ENCODE data around the gene ACTR3C.
A peak's percentile ranks its signal among the peaks of the same experiment; 100 is the strongest.

ACTR3C gene

GRCh38 chr7:150367677-150368095, 44.3 kb upstream of the ACTR3C start:
- Histone ChIP-seq H3K4me1 (ENCODE audit: control insufficient read depth, insufficient read depth, low read length, poor library complexity, severe bottlenecking) (peaks cover 44% of the 10 kb centered on the region), H3K27ac (ENCODE audit: low read depth, low read length, severe bottlenecking) (peak overlapping the region; percentile 98), H3K4me3 (ENCODE audit: extremely low read depth, insufficient read depth, low read length, poor library complexity, severe bottlenecking) (peak overlapping the region; percentile 80), H3K9me3 (ENCODE audit: control insufficient read depth, low read length) (no peaks in the 10 kb centered on the region), H3K36me3 (ENCODE audit: control insufficient read depth, insufficient read depth, low read length) (peaks cover 31% of the 10 kb centered on the region)
- WGBS, 2 experiments (ENCODE audit: insufficient coverage in 2 of 2): 44 to 52% methylated on average over 2 to 4 of the region's 8 CpGs

- Histone ChIP-seq H3K27ac (ENCODE audit: low read depth, low read length, severe bottlenecking) (peak overlapping the region; percentile 70), H3K4me1 (ENCODE audit: control insufficient read depth, insufficient read depth, low read length, poor library complexity, severe bottlenecking) (peaks cover 43% of the 10 kb centered on the region), H3K9me3 (ENCODE audit: control insufficient read depth, low read length) (no peaks in the 10 kb centered on the region), H3K36me3 (ENCODE audit: control insufficient read depth, insufficient read depth, low read length) (peaks cover 13% of the 10 kb centered on the region), H3K4me3 (ENCODE audit: extremely low read depth, insufficient read depth, low read length, poor library complexity, severe bottlenecking) (no peak overlapping the region)
- WGBS, 2 experiments (ENCODE audit: insufficient coverage in 2 of 2): 74 to 76% methylated on average over 3 to 4 of the region's 5 CpGs
These were observed 42.5 kb upstream of the ACTR3C start for GRCh38 chr7:150365673-150366398.

GRCh38 chr7:150365194-150365593, 41.8 kb upstream of the ACTR3C start:
- Histone ChIP-seq H3K36me3 (ENCODE audit: control insufficient read depth, insufficient read depth, low read length) (peaks cover 6% of the 10 kb centered on the region), H3K27ac (ENCODE audit: low read depth, low read length, severe bottlenecking) (no peak overlapping the region), H3K4me3 (ENCODE audit: extremely low read depth, insufficient read depth, low read length, poor library complexity, severe bottlenecking) (no peak overlapping the region), H3K4me1 (ENCODE audit: control insufficient read depth, insufficient read depth, low read length, poor library complexity, severe bottlenecking) (peaks cover 37% of the 10 kb centered on the region), H3K9me3 (ENCODE audit: control insufficient read depth, low read length) (no peaks in the 10 kb centered on the region)
- WGBS, 2 experiments (ENCODE audit: insufficient coverage in 2 of 2): 93 to 97% methylated on average over 9 to 10 of the region's 10 CpGs

GRCh38 chr7:150363872-150364271, 40.5 kb upstream of the ACTR3C start:
- Histone ChIP-seq H3K4me3 (ENCODE audit: extremely low read depth, insufficient read depth, low read length, poor library complexity, severe bottlenecking) (no peak overlapping the region), H3K36me3 (ENCODE audit: control insufficient read depth, insufficient read depth, low read length) (no peaks in the 10 kb centered on the region), H3K27ac (ENCODE audit: low read depth, low read length, severe bottlenecking) (no peak overlapping the region), H3K4me1 (ENCODE audit: control insufficient read depth, insufficient read depth, low read length, poor library complexity, severe bottlenecking) (peaks cover 32% of the 10 kb centered on the region), H3K9me3 (ENCODE audit: control insufficient read depth, low read length) (no peaks in the 10 kb centered on the region)
- WGBS, 2 experiments (ENCODE audit: insufficient coverage in 2 of 2): 93 to 94% methylated on average over 3 to 4 of the region's 5 CpGs

- H3K27ac ChIP-seq (ENCODE audit: low read depth, low read length, severe bottlenecking): no peak overlapping the region
- H3K9me3 ChIP-seq (ENCODE audit: control insufficient read depth, low read length): no peaks in the 10 kb centered on the region
- 83 to 97% methylated on average over 2 to 3 of the region's 4 CpGs for WGBS, 2 experiments (ENCODE audit: insufficient coverage in 2 of 2)
- H3K36me3 ChIP-seq (ENCODE audit: control insufficient read depth, insufficient read depth, low read length): no peaks in the 10 kb centered on the region
- no peak overlapping the region for H3K4me3 ChIP-seq (ENCODE audit: extremely low read depth, insufficient read depth, low read length, poor library complexity, severe bottlenecking)
- H3K4me1 ChIP-seq (ENCODE audit: control insufficient read depth, insufficient read depth, low read length, poor library complexity, severe bottlenecking): peaks cover 32% of the 10 kb centered on the region
These were observed 40.0 kb upstream of the ACTR3C start for GRCh38 chr7:150363370-150363769.

DNA sequence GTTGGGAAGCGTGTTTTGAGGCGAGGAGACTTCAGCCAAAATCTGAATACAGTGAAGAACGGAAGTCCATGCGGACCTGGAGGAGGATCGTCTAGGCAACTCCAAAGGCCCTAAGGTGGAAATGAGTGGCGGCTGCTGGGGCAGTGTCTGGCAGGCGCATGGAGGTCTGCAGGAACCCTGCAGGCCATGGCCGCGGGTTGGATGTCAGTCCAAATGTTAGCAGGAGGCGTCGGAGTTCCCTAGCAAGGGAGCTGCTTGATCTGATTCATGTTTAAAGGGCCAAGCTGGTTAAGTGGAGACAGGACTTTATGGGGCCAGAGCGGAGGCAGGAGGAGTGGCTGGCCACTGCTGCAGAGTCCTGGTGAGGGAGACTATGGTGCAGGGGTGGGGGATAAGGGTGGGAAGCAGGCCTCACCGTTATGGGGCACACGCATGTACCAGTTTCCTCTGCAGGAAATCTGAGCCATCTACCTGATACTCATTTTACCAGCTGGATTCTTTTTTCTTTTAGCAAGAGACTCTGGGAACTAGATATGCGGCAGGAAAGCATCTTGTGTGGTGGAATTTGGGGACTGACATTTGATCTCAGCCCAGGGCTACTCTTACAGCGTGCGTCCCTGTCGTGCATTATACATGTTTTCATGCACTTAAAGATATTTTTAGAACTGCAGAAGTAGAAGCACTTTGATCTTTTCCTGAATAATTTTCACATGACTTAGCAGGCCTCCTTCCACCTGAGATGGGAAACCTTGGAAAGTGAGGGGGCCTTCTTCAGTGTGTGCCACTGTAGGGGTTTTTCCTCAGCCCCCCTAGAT, 38.7 kb upstream of the ACTR3C start:
- H3K36me3 ChIP-seq (ENCODE audit: control insufficient read depth, insufficient read depth, low read length): no peaks in the 10 kb centered on the region
- H3K4me1 ChIP-seq (ENCODE audit: control insufficient read depth, insufficient read depth, low read length, poor library complexity, severe bottlenecking): peaks cover 39% of the 10 kb centered on the region
- H3K9me3 ChIP-seq (ENCODE audit: control insufficient read depth, low read length): no peaks in the 10 kb centered on the region
- no peak overlapping the region for H3K4me3 ChIP-seq (ENCODE audit: extremely low read depth, insufficient read depth, low read length, poor library complexity, severe bottlenecking)
- 66 to 70% methylated on average over 12 to 16 of the region's 18 CpGs for WGBS, 2 experiments (ENCODE audit: insufficient coverage in 2 of 2)
- H3K27ac ChIP-seq (ENCODE audit: low read depth, low read length, severe bottlenecking): no peak overlapping the region

- Histone ChIP-seq H3K4me1 (ENCODE audit: control insufficient read depth, insufficient read depth, low read length, poor library complexity, severe bottlenecking) (peaks cover 40% of the 10 kb centered on the region), H3K27ac (ENCODE audit: low read depth, low read length, severe bottlenecking) (no peak overlapping the region), H3K9me3 (ENCODE audit: control insufficient read depth, low read length) (no peaks in the 10 kb centered on the region), H3K36me3 (ENCODE audit: control insufficient read depth, insufficient read depth, low read length) (no peaks in the 10 kb centered on the region), H3K4me3 (ENCODE audit: extremely low read depth, insufficient read depth, low read length, poor library complexity, severe bottlenecking) (no peak overlapping the region)
- WGBS, 2 experiments (ENCODE audit: insufficient coverage in 2 of 2): 36 to 37% methylated on average over 7 of the region's 7 CpGs
These were observed 38.1 kb upstream of the ACTR3C start for GRCh38 chr7:150361402-150361801.

GRCh38 chr7:150360363-150361058, 37.2 kb upstream of the ACTR3C start:
- no peak overlapping the region for H3K27ac ChIP-seq (ENCODE audit: low read depth, low read length, severe bottlenecking)
- H3K9me3 ChIP-seq (ENCODE audit: control insufficient read depth, low read length): no peaks in the 10 kb centered on the region
- WGBS, 2 experiments (ENCODE audit: insufficient coverage in 2 of 2): 69 to 75% methylated on average over 2 to 3 of the region's 5 CpGs

DNA sequence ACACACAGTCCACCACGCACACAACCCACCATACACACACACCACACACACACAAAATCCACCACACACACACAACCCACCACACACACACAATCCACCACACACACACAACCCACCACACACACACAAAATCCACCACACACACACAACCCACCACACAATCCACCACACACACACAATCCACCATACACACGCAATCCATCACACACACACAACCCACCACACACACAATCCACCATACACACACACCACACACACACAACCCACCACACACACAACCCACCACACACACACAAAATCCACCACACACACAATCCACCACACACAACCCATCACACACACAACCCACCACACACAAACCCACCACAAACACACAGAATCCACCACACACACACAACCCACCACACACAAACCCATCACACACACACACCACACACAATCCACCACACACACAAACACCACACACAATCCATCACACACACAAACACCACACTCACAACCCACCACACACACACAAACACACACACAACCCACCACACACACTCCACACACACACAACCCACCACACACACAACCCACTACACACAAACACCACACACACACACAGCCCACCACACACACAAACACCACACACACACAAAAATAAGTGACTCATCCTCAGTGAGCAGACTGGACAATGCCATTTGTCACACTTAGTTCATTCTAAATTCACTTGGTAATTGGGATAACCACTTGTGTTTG, 36.4 kb upstream of the ACTR3C start:
- Histone ChIP-seq H3K36me3 (ENCODE audit: control insufficient read depth, insufficient read depth, low read length) (no peaks in the 10 kb centered on the region), H3K4me1 (ENCODE audit: control insufficient read depth, insufficient read depth, low read length, poor library complexity, severe bottlenecking) (peaks cover 40% of the 10 kb centered on the region), H3K27ac (ENCODE audit: low read depth, low read length, severe bottlenecking) (no peak overlapping the region), H3K4me3 (ENCODE audit: extremely low read depth, insufficient read depth, low read length, poor library complexity, severe bottlenecking) (no peak overlapping the region), H3K9me3 (ENCODE audit: control insufficient read depth, low read length) (no peaks in the 10 kb centered on the region)
- 83 to 85% methylated on average over 1 to 2 of the region's 2 CpGs for WGBS, 2 experiments (ENCODE audit: insufficient coverage in 2 of 2)

More at GRCh38 chr7:150360363-150361058, 37.2 kb upstream of the ACTR3C start:
- Histone ChIP-seq H3K4me3 (ENCODE audit: extremely low read depth, insufficient read depth, low read length, poor library complexity, severe bottlenecking) (no peak overlapping the region), H3K36me3 (ENCODE audit: control insufficient read depth, insufficient read depth, low read length) (no peaks in the 10 kb centered on the region), H3K4me1 (ENCODE audit: control insufficient read depth, insufficient read depth, low read length, poor library complexity, severe bottlenecking) (peaks cover 40% of the 10 kb centered on the region)

DNA sequence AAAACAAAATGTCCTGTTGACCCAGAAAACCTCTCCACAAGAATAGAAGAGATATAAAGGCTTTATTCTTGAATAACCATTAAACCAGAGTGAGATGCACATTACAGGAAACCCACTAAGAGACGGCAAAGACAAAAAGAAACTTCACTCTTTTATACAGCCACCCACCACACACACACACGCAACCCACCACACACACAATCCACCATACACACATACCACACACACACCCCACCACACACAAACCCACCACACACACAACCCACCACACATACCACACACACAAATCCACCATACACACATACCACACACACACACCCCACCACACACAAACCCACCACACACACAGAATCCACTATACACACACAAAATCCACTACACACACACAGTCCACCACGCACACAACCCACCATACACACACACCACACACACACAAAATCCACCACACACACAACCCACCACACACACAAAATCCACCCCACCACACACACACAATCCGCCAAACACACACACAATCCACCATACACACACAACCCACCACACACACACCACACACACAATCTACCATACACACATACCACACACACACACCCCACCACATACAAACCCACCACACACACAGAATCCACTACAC, 35.8 kb upstream of the ACTR3C start:
- WGBS, 2 experiments (ENCODE audit: insufficient coverage in 2 of 2): 81 to 84% methylated on average over 3 to 4 of the region's 4 CpGs
- peaks cover 40% of the 10 kb centered on the region for H3K4me1 ChIP-seq (ENCODE audit: control insufficient read depth, insufficient read depth, low read length, poor library complexity, severe bottlenecking)

More for the DNA sequence above, 35.8 kb upstream of the ACTR3C start:
- Histone ChIP-seq H3K4me3 (ENCODE audit: extremely low read depth, insufficient read depth, low read length, poor library complexity, severe bottlenecking) (no peak overlapping the region), H3K9me3 (ENCODE audit: control insufficient read depth, low read length) (no peaks in the 10 kb centered on the region), H3K36me3 (ENCODE audit: control insufficient read depth, insufficient read depth, low read length) (no peaks in the 10 kb centered on the region), H3K27ac (ENCODE audit: low read depth, low read length, severe bottlenecking) (no peak overlapping the region)
